ENCODE results near the gene SLX9.

GRCh38 chr21:45017039-45017960, 77.5 kb downstream of the SLX9 start:
- TF ChIP-seq POLR2AphosphoS5 (IDR thresholded peaks at IDR 0.05): no peak
- no peak for TF ChIP-seq CTCF (IDR thresholded peaks at IDR 0.05)
- no peak for TF ChIP-seq POLR2A (IDR thresholded peaks at IDR 0.05)

Measured in breast epithelium (tissue), 3 donors.